ENCODE results near the gene SYNGAP1.

GRCh38 chr6:33377171-33377570 is 42.7 kb upstream of the SYNGAP1 start:
- TF ChIP-seq CTCF (conservative IDR thresholded peaks at IDR 0.05; ENCODE audit: low read depth, low read length) (no peak), EZH2 (IDR thresholded peaks at IDR 0.05; ENCODE audit: borderline replicate concordance, low read depth, low read length, poor library complexity, severe bottlenecking) (no peak)

Measured in A673 (cell line).